Measurements from ENCODE around the gene PAFAH1B1.
A peak's percentile ranks its signal among the peaks of the same experiment; 100 is the strongest.
"Not testable (repeated sequence)": the region's sequence is repeated elsewhere in the genome, so short reads cannot be mapped to it uniquely, and the experiment has no call there.

PAFAH1B1 gene

DNA sequence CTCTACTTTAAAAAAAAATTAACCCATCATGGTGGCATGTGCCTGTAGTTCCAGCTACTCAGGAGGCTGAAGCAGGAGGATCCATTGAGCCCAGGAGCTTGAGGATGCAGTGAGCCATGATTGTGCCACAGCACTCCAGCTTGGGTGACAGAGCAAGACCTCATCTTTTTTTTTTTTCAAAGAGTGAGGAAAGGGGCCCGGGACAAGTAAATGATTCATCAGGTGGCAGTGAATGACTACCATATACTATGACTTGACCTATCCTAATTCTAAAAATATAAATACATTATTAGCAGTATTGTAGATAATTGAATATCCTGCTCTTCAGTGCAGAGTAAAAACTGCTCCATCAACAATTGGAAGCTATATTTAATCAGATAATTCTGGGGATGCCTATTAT lies 62.8 kb downstream of the PAFAH1B1 start:
- DNase-seq (ENCODE audit: low read depth): no peak
- TF ChIP-seq, protein P1, sequence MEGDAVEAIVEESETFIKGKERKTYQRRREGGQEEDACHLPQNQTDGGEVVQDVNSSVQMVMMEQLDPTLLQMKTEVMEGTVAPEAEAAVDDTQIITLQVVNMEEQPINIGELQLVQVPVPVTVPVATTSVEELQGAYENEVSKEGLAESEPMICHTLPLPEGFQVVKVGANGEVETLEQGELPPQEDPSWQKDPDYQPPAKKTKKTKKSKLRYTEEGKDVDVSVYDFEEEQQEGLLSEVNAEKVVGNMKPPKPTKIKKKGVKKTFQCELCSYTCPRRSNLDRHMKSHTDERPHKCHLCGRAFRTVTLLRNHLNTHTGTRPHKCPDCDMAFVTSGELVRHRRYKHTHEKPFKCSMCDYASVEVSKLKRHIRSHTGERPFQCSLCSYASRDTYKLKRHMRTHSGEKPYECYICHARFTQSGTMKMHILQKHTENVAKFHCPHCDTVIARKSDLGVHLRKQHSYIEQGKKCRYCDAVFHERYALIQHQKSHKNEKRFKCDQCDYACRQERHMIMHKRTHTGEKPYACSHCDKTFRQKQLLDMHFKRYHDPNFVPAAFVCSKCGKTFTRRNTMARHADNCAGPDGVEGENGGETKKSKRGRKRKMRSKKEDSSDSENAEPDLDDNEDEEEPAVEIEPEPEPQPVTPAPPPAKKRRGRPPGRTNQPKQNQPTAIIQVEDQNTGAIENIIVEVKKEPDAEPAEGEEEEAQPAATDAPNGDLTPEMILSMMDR (conservative IDR thresholded peaks at IDR 0.05; ENCODE audit: control insufficient read depth, insufficient read depth, low read depth, low read length): no peak
- H3K4me3 ChIP-seq (ENCODE audit: control insufficient read depth, low read depth, low read length): no peak overlapping the region

DNA sequence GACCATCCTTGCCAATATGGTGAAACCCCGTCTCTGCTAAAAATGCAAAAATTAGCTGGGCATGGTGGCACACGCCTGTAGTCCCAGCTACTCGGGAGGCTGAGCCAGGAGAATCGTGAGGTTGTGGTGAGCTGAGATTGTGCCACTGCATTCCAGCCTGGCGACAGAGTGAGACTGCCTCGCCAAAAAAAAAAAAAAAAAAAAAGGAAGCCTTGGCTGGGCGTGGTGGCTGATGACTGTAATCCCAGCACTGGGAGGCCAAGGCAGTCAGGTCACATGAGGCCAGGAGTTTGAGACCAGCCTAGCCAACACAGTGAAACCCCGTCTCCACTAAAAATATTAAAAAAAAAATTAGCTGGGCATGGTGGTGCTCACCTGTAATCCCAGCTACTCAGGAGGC lies 65.9 kb downstream of the PAFAH1B1 start:
- peak; percentile 56 for DNase-seq (ENCODE audit: low read depth)

DNA sequence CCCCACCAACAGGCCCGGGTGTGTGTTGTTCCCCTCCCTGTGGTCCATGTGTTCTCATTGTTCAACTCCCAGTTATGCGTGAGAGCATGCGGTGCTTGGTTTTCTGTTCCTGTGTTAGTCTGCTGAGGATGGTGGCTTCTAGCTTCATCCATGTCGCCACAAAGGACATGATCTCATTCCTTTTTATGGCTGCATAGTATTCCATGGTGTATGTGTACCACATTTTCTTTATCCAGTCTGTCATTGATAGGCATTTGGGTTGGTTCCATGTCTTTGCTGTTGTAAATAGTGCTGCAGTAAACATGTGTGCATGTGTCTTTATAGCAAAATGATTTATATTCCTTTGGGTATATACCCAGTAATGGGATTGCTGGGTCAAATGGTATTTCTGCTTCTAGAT lies 67.0 kb downstream of the PAFAH1B1 start:
- not testable (repeated sequence) for DNase-seq (ENCODE audit: low read depth)

More for the DNA sequence above, 65.9 kb downstream of the PAFAH1B1 start:
- not testable (repeated sequence) for H3K4me3 ChIP-seq (ENCODE audit: control insufficient read depth, low read depth, low read length)

DNA sequence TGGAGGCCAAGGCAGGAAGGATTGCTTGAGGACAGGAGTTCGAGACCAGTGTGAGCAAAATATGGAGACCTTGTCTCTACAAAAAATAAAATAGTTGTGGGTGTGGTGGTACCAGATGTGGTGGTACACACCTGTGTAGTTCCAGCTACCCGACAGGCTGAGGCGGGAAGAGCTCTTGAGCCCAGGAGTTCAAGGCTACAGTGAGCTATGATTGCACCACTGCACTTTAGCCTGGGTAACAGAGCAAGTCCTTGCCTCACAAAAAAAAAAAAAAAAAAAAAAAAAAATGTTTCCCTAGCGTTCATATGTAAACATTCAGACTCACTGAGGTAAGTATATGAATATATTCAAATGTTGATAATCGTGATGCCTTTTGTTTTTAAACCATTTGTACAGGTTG lies 78.6 kb downstream of the PAFAH1B1 start:
- H3K4me3 ChIP-seq (ENCODE audit: control insufficient read depth, low read depth, low read length): no peak overlapping the region
- no peak for DNase-seq (ENCODE audit: low read depth)
- TF ChIP-seq, protein P1 (conservative IDR thresholded peaks at IDR 0.05; ENCODE audit: control insufficient read depth, insufficient read depth, low read depth, low read length): no peak

More for the DNA sequence above, 67.0 kb downstream of the PAFAH1B1 start:
- H3K4me3 ChIP-seq (ENCODE audit: control insufficient read depth, low read depth, low read length): not testable (repeated sequence)

DNA sequence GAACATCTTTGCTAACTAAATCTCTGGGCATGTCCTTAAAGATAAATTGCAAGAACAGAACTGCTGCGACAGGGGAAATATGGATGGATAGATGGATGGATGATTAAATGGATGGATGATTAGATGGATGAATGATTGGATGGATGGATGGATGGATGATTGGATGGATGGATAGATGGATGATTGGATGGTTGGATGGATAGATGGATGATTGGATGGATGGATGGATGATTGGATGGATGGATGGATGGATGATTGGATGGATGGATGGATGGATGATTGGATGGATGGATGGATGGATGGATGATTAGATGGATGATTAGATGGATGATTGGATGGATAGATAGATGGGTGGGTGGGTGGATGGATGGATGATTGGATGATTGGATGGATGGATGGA lies 85.8 kb downstream of the PAFAH1B1 start:
- not testable (repeated sequence) for DNase-seq (ENCODE audit: low read depth); H3K4me3 ChIP-seq (ENCODE audit: control insufficient read depth, low read depth, low read length)

DNA sequence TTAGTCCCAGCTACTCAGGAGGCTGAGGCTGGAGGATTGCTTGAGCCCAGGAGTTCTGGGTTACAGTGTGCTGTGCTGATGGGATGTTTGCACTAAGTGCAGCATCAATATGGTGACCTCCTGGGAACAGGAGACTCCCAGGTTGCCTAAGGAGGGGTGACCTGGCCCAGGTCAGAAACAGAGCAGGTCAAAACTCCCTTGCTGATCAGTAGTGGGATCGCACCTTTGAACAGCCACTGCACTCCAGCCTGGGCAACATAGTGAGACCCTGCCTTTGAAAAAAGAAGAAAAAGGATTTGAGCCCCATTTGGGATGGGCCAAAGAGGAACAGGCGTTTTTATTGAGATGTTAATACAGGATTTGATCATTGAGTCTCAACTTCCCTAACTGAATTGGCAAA lies 87.5 kb downstream of the PAFAH1B1 start:
- TF ChIP-seq, protein P1 (conservative IDR thresholded peaks at IDR 0.05; ENCODE audit: control insufficient read depth, insufficient read depth, low read depth, low read length): no peak
- no peak for DNase-seq (ENCODE audit: low read depth)
- H3K4me3 ChIP-seq (ENCODE audit: control insufficient read depth, low read depth, low read length): no peak overlapping the region

DNA sequence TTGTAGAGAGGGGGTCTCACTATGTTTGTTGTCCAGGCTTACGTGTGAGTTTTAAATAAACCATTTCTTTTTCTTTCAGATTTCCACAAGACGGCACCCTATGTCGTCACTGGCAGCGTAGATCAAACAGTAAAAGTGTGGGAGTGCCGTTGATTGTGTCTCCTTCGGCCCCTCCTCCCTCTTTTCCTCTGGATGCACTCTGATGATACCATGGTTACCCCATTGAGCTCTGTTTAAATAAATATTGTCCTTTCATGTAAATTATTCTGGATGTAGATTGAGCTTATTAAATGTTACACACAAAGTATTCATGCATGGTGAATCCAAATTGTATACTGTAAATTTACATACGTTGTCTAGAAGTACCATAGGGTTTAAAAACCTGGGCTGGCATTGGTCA lies 88.2 kb downstream of the PAFAH1B1 start:
- DNase-seq (ENCODE audit: low read depth): no peak
- TF ChIP-seq, protein P1 (conservative IDR thresholded peaks at IDR 0.05; ENCODE audit: control insufficient read depth, insufficient read depth, low read depth, low read length): no peak
- no peak overlapping the region for H3K4me3 ChIP-seq (ENCODE audit: control insufficient read depth, low read depth, low read length)

DNA sequence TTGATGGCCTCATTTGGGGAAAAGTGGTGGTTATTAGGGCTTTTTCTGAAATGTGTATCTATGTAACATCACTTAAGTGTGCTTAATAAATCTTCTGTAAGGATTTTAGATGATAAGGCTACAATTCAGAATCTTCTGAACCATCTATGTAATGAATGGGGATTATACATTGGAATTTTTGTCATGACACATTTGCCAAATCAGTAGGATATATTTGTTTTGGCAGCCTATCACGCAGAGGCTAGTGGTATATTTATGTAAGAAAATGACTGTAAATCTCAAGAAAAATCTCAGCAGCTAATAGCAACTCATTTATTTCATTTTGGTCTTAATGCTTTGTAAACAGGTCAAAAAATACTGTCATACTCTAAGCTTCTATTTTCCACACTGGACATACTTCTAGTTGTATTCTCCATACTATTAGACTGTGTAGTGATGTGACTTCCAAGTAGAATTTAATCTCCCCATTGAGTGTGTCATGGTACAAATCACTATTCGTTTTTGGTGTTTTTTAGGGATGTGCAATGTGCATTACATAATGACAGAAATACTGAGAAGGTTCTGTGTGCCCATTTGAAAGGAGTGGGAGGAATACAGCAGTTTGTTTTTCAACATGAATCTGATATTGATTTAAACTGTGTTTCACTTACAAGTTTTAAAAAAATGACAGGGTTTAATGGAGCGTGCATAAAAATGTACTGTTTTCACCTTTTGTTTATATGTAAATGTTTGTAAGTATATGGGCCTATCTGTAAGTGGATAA lies 88.9 kb downstream of the PAFAH1B1 start:
- no peak for DNase-seq (ENCODE audit: low read depth)
- TF ChIP-seq, protein P1 (conservative IDR thresholded peaks at IDR 0.05; ENCODE audit: control insufficient read depth, insufficient read depth, low read depth, low read length): no peak
- no peak overlapping the region for H3K4me3 ChIP-seq (ENCODE audit: control insufficient read depth, low read depth, low read length)

All from fibroblast of mammary gland (primary cell).